Measurements from ENCODE around the gene NDUFB4. TPM values are rescaled to one million over a fixed set of nuclear protein-coding genes. Genes with fewer than 3 reads are reported as not detected.

The NDUFB4 gene
- total RNA-seq, 1 experiment from 2014 or later = 161 TPM

DNA sequence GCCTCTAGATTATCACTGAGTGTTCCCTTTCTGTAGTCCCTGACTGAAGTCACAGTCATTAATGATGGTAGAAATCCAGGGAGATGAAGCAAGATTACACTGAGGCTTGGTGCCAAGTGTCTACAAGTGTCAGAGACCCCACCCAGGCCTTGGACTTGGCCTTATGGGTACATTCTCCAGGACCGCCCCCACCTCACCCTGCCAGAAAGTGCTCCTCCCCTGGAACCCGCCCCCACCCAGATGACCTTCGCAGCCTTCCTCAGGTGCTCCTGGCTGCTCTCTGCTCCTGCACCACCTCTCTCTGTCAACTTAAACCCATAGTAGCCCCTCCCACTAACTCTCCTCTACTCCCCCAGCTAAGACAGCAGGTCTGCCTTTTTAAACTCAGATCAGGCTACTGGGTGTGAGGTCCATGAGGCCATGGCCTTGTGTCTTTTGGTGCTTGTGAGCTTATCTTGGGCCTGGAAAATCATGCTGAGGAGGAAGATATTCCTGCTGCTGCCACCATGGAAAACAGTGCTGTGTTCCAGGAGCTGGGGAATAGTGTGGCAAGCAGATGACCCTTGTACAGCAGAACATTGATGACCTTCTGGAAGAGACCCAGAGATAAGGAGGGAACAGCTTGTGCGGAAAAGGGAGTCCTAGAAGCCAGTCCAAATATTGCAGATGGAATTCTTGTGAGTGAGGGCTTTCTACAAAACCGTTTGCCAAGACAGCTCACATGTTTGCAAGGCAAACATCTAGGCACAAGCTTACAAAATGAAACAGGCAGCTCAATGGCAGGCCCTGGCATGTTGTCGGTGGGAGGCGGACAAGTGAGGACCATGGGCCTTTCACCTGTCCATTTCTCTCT lies 40.3 kb upstream of the NDUFB4 start:
- ChIA-PET RAD21 (ENCODE audit: low non-redundant PET in 1 of 2, low total read pairs in 2 of 2, uncharacterized antibody in 2 of 2, unreplicated experiment in 2 of 2) (interaction anchor here in 1 of 2 experiments (1.0 kb wide), 1 partner anchor 139 kb away, joined by 3 read pairs; no protein-coding TSS in a partner anchor), CTCF (interaction anchor here (1.2 to 5.9 kb wide), 3 partner anchors 12 to 239 kb away, joined by 3 to 157 read pairs (median 4); no protein-coding TSS in a partner anchor), POLR2A (no interaction called here)
- intact Hi-C loops (cut with micrococcal nuclease) = no loop called here
- ATAC-seq (no peak), DNase-seq (ENCODE audit: low read depth, low spot score) (no peak)
- H4K20me1 ChIP-seq (ENCODE audit: insufficient read depth) = no peaks in the 10 kb centered on the region
- no peaks in the 10 kb centered on the region for H3K79me2 ChIP-seq (ENCODE audit: insufficient read depth, low read length)
- no peak overlapping the region for H2AFZ ChIP-seq (ENCODE audit: low read depth, low read length, poor library complexity, severe bottlenecking)
- H3K9me3 ChIP-seq (ENCODE audit: control insufficient read depth in 1 of 2, insufficient read depth in 1 of 2, low read depth in 1 of 2, low read length in 2 of 2) = no peaks in the 10 kb centered on the region
- H3K4me3 ChIP-seq (replicated peaks in 1 of 2; ENCODE audit: low read depth in 1 of 2, low read length in 2 of 2) = no peak overlapping the region
- H3K27me3 ChIP-seq (ENCODE audit: insufficient read depth, low read length) = no peaks in the 10 kb centered on the region
- peaks cover 15 to 27% of the 10 kb centered on the region in 2 experiments for H3K4me1 ChIP-seq (ENCODE audit: control insufficient read depth in 1 of 2, insufficient read depth in 2 of 2, low read length in 2 of 2)
- TF ChIP-seq, protein P1, sequence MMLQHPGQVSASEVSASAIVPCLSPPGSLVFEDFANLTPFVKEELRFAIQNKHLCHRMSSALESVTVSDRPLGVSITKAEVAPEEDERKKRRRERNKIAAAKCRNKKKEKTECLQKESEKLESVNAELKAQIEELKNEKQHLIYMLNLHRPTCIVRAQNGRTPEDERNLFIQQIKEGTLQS (IDR thresholded peaks at IDR 0.05) = no peak
- no peak for TF ChIP-seq EZH2 (IDR thresholded peaks at IDR 0.05)
- no peak for TF ChIP-seq ZFX (IDR thresholded peaks at IDR 0.05)
- no peak for TF ChIP-seq JUND (IDR thresholded peaks at IDR 0.05)
- no peak for TF ChIP-seq ELF1 (IDR thresholded peaks at IDR 0.05; ENCODE audit: borderline replicate concordance, low read depth)
- no peak for TF ChIP-seq CBX3 (IDR thresholded peaks at IDR 0.05; ENCODE audit: low read depth)
- no peak for TF ChIP-seq POLR2AphosphoS5 (IDR thresholded peaks at IDR 0.05; ENCODE audit: low read depth, low read length)
- TF ChIP-seq SIN3A (IDR thresholded peaks at IDR 0.05; ENCODE audit: low read depth) = no peak
- TF ChIP-seq EGR1 (IDR thresholded peaks at IDR 0.05; ENCODE audit: low read depth) = no peak
- TF ChIP-seq CTCF (IDR thresholded peaks at IDR 0.05 in 2 of 3, conservative IDR thresholded peaks at IDR 0.05 in 1 of 3; ENCODE audit: borderline replicate concordance in 1 of 3, insufficient read depth in 1 of 3, low read depth in 2 of 3, low read length in 2 of 3) = no peak
- no peak for TF ChIP-seq ZNF274 (IDR thresholded peaks at IDR 0.05; ENCODE audit: low read depth, low read length)
- no peak overlapping the region for H3K27ac ChIP-seq (ENCODE audit: low read depth, low read length)
- H3K4me2 ChIP-seq (ENCODE audit: low read length) = no peak overlapping the region
- BruUV-seq (replicated peaks) = no TSS peak
- no peak overlapping the region for H3K9ac ChIP-seq (ENCODE audit: low read length)
- H3K36me3 ChIP-seq (ENCODE audit: control insufficient read depth in 1 of 2, insufficient read depth in 2 of 2, low read length in 2 of 2) = no peaks in the 10 kb centered on the region
- H3K9me2 ChIP-seq (ENCODE audit: insufficient read depth) = no peaks in the 10 kb centered on the region
